Measurements from ENCODE around the gene GPRASP2.

DNA sequence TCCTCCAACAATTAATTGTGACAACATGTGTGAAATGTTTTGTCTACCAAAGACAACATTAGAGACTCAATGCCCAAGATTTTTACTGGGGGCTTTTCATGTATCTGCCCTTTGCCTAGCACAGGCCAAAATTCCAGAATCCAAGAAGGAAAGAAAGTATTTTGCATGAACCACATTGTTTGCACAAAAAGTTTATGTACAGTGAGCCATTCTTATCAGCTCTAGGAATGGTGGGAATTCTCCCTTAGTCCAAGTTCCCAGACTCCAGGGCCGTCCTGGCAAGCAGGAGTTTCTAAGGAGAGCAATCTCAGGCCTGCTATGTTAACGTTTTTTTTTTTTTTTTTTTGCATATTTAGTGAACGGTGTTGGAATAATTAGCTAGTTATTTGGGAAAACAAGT lies 39.4 kb upstream of the GPRASP2 start:
- no peak for TF ChIP-seq TAF1 (IDR thresholded peaks at IDR 0.05; ENCODE audit: low read depth, low read length)
- TF ChIP-seq POLR2A (IDR thresholded peaks at IDR 0.05; ENCODE audit: low read depth, low read length), result no peak
